ENCODE measurements around the gene GPM6B.
A peak's percentile ranks its signal among the peaks of the same experiment; 100 is the strongest.
"Not testable (repeated sequence)": the region's sequence is repeated elsewhere in the genome, so short reads cannot be mapped to it uniquely, and the experiment has no call there.

Gene GPM6B

DNA sequence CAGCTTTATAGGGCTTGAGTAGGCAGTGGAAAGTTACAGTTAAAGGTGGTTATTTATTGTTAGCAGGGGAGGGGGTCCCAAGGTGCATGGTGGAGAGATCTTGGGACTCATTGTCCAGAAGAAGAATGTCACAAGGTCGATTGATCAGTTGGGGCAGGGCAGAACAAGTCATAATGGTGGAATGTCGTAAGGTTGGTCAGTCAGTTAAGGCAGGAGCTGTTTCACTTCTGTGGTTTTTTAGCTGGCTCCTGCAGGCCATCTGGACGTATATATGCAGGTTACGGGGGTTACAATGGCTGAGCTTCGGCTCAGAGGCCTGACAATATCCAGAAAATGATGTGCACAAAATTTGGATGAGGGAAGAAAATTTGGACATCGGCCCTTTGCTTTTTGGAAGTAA, 75.2 kb downstream of the GPM6B start:
- DNase-seq (ENCODE audit: low read depth): no peak
- H3K4me3 ChIP-seq (ENCODE audit: low read depth, low read length): no peak overlapping the region

- H3K4me3 ChIP-seq (ENCODE audit: low read depth, low read length): peak within 1 kb of the TSS; percentile 79
- peak; percentile 81 for DNase-seq (ENCODE audit: low read depth)
Observed at GRCh38 chrX:13734278-13735172, 82.4 kb downstream of the GPM6B start, which contains the start of the genes OFD1 and TRAPPC2. OFD1 (plus strand) TSS chrX:13734748; CDS start chrX:13735072, 324 bp downstream. TRAPPC2 (minus strand) TSS chrX:13734620; CDS start chrX:13719963, 14,657 bp downstream.

- DNase-seq (ENCODE audit: low read depth): no peak
- peak overlapping the region; percentile 79 for H3K4me3 ChIP-seq (ENCODE audit: low read depth, low read length)
Observed at GRCh38 chrX:13733506-13733905, 83.4 kb downstream of the GPM6B start.

DNA sequence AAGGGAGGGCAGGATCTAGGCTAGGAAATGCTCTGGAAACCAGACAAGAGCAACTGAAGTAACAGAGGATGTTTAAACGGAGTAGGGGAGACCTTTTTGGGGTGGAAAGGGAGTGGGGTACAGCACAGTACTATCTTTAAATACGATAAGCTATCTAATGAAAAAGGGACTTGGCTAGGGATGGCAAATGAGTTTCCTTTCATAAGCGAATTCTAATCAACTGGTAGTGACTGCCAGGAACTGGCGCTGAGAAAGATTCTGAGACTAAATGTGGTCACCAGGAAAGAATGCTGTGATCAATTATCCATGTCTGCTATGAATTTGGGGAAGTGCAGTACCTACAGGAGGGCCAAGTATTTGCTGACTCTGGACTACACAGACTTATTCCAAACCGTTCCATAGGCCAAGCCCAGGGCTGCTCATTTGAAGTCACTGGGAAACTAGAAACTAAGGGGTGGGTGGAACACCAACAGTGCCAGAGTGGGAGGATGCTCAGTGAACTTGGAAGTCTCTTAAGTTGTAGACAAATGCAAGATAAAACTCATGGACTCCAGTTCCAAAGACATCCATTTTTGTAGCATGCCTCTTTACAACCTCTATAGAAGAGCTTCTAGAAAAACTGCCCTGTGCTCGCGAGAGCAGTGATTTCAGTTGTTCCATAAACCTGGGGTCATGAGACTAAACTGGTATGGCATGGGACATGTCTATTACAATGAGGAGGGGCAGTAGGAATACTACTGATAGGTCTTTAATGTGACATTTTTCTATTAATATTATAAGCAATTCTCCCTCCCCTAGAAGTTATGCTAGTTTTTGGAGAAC, 84.4 kb downstream of the GPM6B start:
- H3K4me3 ChIP-seq (ENCODE audit: low read depth, low read length): no peak overlapping the region
- no peak for DNase-seq (ENCODE audit: low read depth)

DNA sequence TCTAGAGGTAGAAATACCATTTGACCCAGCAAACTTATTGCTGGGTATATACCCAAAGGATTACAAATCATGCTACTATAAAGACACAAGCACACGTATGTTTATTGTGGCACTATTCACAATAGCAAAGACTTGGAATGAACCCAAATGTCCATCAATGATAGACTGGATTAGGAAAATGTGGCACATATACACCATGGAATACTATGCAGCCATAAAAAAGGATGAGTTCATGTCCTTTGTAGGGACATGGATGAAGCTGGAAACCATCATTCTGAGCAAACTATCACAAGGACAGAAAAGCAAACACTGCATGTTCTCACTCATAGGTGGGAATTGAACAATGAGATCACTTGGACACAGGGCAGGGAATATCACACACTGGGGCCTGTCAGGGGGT, 86.4 kb downstream of the GPM6B start:
- DNase-seq (ENCODE audit: low read depth); H3K4me3 ChIP-seq (ENCODE audit: low read depth, low read length): not testable (repeated sequence)

GRCh38 chrX:13726583-13726982, 90.3 kb downstream of the GPM6B start:
- H3K4me3 ChIP-seq (ENCODE audit: low read depth, low read length); DNase-seq (ENCODE audit: low read depth): not testable (repeated sequence)

DNA sequence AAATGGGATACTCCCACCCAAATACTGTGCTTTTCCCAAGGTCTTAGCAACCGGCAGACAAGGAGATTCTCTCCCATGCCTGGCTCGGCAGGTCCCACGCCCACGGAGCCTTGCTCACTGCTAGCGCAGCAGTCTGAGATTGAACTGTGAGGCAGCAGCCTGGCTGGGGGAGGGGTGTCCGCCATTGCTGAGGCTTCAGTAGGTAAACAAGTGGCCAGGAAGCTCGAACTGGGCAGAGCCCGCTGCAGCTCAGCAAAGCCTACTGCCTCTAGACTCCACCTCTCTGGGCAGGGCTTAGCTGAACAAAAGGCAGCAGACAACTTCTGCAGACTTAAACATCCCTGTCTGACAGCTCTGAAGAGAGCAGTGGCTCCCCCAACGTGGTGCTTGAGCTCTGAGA, 92.0 kb downstream of the GPM6B start:
- not testable (repeated sequence) for DNase-seq (ENCODE audit: low read depth); H3K4me3 ChIP-seq (ENCODE audit: low read depth, low read length)

DNA sequence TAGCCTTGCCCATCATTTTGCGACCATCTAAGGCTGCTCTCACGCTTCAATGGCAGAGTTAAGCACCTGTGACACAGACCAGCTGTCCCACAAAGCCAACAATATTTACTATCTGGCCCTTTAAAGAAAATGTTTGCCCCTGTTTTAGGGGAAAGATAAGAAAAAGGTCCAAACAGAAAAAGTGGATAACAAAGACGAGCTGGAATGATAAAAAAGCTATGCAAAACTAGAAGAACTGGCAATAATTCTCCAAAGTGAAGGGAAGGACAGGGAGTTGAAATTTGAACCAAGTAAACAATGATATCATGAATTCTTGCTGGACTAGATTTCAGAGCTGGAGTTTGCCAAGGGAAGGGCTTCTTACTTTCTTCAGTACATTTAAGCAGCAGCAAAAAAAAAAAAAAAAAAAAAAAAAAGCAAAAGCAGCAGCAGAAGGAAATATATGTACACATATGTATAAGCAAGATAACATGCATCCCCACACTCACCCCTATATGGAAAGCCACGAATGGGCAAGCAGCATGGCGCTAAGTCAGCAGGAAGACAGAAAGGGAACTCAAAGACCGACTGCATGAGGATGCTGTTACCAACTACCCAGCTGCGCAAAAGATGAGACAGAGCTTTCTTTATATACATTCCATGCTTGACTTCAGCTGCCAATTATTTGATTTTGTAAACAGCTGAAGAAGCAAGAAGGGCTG, 94.9 kb downstream of the GPM6B start:
- H3K4me3 ChIP-seq (ENCODE audit: low read depth, low read length): no peak overlapping the region
- peak; percentile 26 for DNase-seq (ENCODE audit: low read depth)

- H3K4me3 ChIP-seq (ENCODE audit: low read depth, low read length): no peak overlapping the region
- DNase-seq (ENCODE audit: low read depth): no peak
Observed at GRCh38 chrX:13721371-13721770, 95.5 kb downstream of the GPM6B start.
